HEK293 (cell line): Measurements from ENCODE around the gene YTHDC2.

Source experiments
- CTCF ChIP-seq: fragments of 450-650 bp; formaldehyde crosslinking; IDR thresholded peaks from 2 replicates; pipeline ENCODE4 v1.5.1; 2016; ENCODE audit warnings: missing biosample characterization, missing genetic modification characterization
- YY2 ChIP-seq: fragments of 450-650 bp; formaldehyde crosslinking; IDR thresholded peaks from 2 replicates; pipeline ENCODE4 v1.5.1; 2016; ENCODE audit warnings: missing biosample characterization, missing genetic modification characterization
- ZNF324 ChIP-seq: fragments of 450-650 bp; formaldehyde crosslinking; IDR thresholded peaks from 2 replicates; pipeline ENCODE4 v1.5.1; 2016; ENCODE audit warnings: missing biosample characterization, missing genetic modification characterization
- ZNF549 ChIP-seq: fragments of 450-650 bp; IDR thresholded peaks from 2 replicates; pipeline ENCODE4 v1.5.1; 2018; ENCODE audit warnings: missing biosample characterization, missing genetic modification characterization, mild to moderate bottlenecking, inconsistent platforms, moderate library complexity

- TF ChIP-seq CTCF (tag by site-specific recombination), result no peak
- TF ChIP-seq ZNF324 (tag by site-specific recombination), result no peak
- no peak for TF ChIP-seq YY2 (tag by site-specific recombination)
- no peak for TF ChIP-seq ZNF549
Measured at GRCh38 chr5:113538313-113538712, 24.8 kb downstream of the YTHDC2 start.
